Astrocyte of the cerebellum (primary cell): ENCODE measurements around the gene NT5DC4.

Experiments
- DNase-seq: peaks from one replicate; pipeline ENCODE4 v3.0.0-alpha.2; 2011; ENCODE audit warnings: low read depth
- H3K4me3 ChIP-seq: 2 replicates; pipeline ENCODE4 v1.5.1; 2011; ENCODE audit warnings: mild to moderate bottlenecking, low read depth, low read length, moderate library complexity
- in situ Hi-C: cut with HindIII; loops from 2 replicates; pipeline ENCODE4 v1.10.0; 2017; ENCODE audit warnings: low sequenced_read_pairs
- TF ChIP-seq, protein P1 (sequence below): IDR thresholded peaks from 2 replicates; pipeline ENCODE4 v1.5.1; 2012; ENCODE audit warnings: low read length, low read depth, moderate library complexity, mild to moderate bottlenecking; ENCODE audit errors: missing control alignments

NT5DC4 gene

DNA sequence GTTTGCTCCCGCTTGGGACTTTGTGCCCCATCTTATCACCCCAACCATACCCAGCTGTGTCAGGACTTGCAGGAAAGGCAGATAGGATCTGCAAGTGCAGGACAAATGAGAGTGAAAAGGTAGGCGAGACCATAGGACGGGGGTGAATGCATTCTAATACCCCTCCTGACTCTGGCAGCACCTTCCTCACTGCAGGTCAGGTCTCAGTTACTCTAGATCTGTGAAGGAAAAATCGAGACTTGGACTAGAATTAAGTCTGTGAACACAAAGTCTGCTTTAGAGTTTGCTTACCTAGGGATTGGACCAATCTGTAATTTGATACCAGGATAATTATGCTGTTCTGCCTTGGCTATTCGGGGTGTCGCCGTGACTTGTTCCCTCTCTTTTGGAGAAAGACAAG is 19.7 kb downstream of the NT5DC4 start:
- H3K4me3 ChIP-seq, result no peak overlapping the region
- DNase-seq, result no peak
- in situ Hi-C loops, result loop anchor here (25.0 kb wide), 1 partner anchor 197 kb away; no protein-coding TSS in a partner anchor
- TF ChIP-seq, protein P1, sequence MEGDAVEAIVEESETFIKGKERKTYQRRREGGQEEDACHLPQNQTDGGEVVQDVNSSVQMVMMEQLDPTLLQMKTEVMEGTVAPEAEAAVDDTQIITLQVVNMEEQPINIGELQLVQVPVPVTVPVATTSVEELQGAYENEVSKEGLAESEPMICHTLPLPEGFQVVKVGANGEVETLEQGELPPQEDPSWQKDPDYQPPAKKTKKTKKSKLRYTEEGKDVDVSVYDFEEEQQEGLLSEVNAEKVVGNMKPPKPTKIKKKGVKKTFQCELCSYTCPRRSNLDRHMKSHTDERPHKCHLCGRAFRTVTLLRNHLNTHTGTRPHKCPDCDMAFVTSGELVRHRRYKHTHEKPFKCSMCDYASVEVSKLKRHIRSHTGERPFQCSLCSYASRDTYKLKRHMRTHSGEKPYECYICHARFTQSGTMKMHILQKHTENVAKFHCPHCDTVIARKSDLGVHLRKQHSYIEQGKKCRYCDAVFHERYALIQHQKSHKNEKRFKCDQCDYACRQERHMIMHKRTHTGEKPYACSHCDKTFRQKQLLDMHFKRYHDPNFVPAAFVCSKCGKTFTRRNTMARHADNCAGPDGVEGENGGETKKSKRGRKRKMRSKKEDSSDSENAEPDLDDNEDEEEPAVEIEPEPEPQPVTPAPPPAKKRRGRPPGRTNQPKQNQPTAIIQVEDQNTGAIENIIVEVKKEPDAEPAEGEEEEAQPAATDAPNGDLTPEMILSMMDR, result no peak

DNA sequence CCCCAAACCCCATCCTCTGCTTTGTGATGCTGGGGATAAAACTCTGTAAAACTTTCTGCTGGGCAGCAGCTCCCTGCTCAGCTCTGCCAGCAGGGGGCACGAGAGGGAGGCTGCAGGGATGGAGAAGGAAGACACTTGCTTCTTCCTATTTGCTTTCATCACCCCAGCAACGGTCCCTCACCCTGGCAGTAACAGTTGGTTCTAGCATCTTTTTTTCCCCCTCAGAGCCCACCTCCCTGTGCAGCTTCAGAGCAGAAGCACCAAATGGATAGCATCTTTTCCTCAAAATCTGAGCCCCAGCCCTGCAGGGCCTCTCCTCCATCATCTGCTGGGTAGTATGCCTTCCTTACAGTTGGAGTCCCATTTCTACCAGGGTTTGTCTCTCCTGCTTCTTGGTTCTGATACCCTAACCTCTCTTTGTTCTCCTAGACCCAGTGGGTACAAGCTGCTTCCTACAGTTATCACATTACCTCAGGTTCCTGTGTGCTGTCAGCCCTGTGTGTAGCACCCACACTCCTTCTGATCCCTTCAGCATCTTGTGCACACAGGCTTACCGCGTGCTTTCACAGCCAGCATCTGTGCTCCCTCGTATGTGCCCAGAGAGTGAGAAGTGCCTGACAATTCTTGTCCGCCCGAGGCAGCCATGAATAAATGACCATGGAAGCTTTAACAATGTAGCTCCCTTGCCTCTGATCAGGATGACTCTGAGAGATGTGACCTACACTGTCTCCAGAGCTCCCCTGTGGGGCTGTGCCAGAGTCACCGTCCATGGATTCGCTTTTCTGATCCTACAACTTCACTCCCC is 29.1 kb downstream of the NT5DC4 start:
- DNase-seq, result peak; percentile 60
- in situ Hi-C loops, result loop anchor here (5.0 to 25.0 kb wide), 2 partner anchors 37 to 187 kb away; no protein-coding TSS in a partner anchor
- TF ChIP-seq, protein P1, result peak; percentile 98
- no peak overlapping the region for H3K4me3 ChIP-seq

DNA sequence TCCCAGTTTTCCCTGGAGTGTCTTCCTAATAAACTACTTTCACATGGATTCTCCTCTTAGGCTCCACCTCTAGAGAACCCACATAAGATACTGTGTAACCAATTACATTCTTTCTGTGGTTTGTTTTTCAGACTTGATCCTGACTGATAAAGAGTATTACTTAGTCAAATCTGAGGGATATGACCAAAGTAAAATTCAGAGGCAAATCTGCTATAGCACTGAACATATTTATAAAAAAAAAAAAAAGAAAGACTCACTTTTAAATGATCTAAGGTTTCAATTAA is 29.7 kb downstream of the NT5DC4 start:
- in situ Hi-C loops, result loop anchor here (5.0 kb wide), 1 partner anchor 37 kb away; no protein-coding TSS in a partner anchor
- DNase-seq, result no peak
- H3K4me3 ChIP-seq, result no peak overlapping the region
- TF ChIP-seq, protein P1, result no peak

DNA sequence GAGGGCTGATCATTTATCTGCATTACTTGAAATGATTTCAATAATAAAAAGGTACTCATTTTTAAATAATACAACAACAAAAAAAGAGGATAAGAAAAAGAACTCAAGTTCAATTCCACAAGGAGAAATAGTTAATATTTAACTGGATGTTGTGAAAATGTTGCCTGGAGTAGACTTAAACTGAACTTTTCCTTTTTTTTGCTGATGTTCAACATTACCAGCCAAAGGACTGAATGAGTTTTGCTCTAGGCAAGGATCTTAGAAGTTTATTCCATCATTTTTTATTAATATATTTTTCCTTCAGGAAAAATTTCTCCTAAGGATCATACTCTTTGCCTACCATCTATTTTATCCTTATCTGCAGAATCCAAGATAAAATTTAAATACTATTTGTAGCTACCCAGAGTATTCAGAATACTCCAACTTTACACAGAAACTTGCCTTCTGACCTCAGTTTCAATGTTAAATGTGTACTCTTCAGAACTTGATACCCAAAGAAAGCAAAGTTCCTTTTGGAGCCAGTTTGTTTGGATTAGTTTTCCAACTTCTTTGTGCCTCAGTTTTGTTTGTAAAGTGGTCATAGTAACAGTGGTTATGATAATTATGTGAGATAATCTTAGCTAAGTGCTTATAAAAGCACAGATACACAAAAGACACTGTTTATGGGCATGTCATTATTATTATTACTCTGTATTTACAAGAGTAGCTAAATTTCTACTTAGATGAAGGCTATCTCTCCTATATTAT is 30.8 kb downstream of the NT5DC4 start:
- TF ChIP-seq, protein P1, result no peak
- no peak for DNase-seq
- no peak overlapping the region for H3K4me3 ChIP-seq
- in situ Hi-C loops, result loop anchor here (5.0 kb wide), 1 partner anchor 36 kb away; no protein-coding TSS in a partner anchor

DNA sequence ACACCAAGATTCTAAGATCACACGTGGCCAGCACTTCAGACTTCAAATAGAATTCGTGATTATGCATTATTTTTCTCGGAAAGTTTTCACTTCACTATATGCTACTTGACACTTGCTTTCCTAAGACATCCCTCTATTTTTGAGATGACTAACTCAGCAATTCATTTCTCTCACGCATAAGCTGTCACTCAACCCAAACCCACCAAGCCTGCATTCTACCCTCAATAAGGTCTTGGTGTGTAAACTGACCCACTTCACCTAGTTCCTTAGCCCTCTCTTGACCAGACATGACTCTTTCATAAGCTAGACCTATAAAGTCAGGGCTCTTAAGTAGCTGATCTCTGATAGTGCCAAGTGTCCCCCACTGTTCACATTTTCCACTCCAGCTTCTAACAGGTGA is 31.8 kb downstream of the NT5DC4 start:
- H3K4me3 ChIP-seq, result no peak overlapping the region
- TF ChIP-seq, protein P1, result no peak
- in situ Hi-C loops, result loop anchor here (5.0 kb wide), 1 partner anchor 35 kb away; no protein-coding TSS in a partner anchor
- no peak for DNase-seq

DNA sequence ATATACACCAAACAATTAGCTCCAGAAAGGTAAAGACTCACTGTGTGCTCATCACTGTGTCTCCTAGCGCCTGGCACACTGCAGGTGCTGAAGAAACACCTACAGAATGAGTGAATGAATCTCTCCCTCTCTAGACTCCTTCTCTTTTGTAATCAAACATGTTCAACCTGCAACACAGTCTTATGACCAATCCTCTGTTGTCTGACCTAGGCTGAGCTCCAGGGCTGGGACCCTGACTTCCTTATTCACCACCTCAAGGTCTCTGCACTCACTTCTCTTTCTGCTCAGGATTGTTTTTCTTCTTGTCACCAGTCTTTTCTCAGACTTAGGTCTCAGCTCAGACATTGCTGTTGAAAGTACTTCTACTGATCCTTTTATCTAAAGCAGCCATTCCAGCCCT is 33.7 kb downstream of the NT5DC4 start:
- DNase-seq, result no peak
- in situ Hi-C loops, result loop anchor here (5.0 kb wide), 1 partner anchor 33 kb away; no protein-coding TSS in a partner anchor
- no peak overlapping the region for H3K4me3 ChIP-seq
- TF ChIP-seq, protein P1, result no peak
